Naive thymus-derived CD4-positive, alpha-beta T cell (primary cell): Measurements from ENCODE around the gene FAM98B. TPM values are rescaled to one million over a fixed set of nuclear protein-coding genes. Genes with fewer than 3 reads are reported as not detected.

Source experiments
- ATAC-seq: fragments of 150-1000 bp; cut with Tn5 transposase; 2 replicates; pipeline ENCODE4 v1.10.0; 2021; ENCODE audit warnings: mild to moderate bottlenecking, moderate library complexity
- CTCF ChIA-PET: fragments of 350-600 bp; sonication (Branson Sonifier 250); formaldehyde crosslinking; loops from one replicate; lab custom pipeline; 2021; ENCODE audit warnings: antibody characterized with exemption; lab: Charles Lee
- POLR2A ChIA-PET: fragments of 350-600 bp; sonication (Branson Sonifier 250); formaldehyde crosslinking; loops from one replicate; lab custom pipeline; 2021; ENCODE audit warnings: antibody characterized with exemption, inconsistent platforms; lab: Charles Lee
- DNase-seq, 9 donors: peaks; one replicate each; pipeline versions ENCODE4 v3.0.0 to v3.0.0-alpha.2; 2020 to 2022; ENCODE audit warnings: mixed read lengths in 1 of 9
- H3K27ac ChIP-seq: one replicate; pipeline ENCODE4 v1.7.0; 2013; ENCODE audit warnings: mild to moderate bottlenecking, low read depth, low read length, moderate library complexity
- H3K27me3 ChIP-seq, 2 donors: one replicate each; pipeline ENCODE4 v1.7.0; 2013; ENCODE audit warnings: low read length in 2 of 2, mild to moderate bottlenecking in 2 of 2, moderate library complexity in 2 of 2; ENCODE audit not compliant: control insufficient read depth in 2 of 2, insufficient read depth in 2 of 2
- H3K36me3 ChIP-seq, 3 experiments: 1 replicate in 2 of 3; 2 replicates in 1 of 3; pipeline ENCODE4 v1.7.0; 2013; ENCODE audit warnings: low read length in 3 of 3, mild to moderate bottlenecking in 3 of 3, moderate library complexity in 1 of 3; ENCODE audit not compliant: insufficient read depth in 3 of 3, control insufficient read depth in 2 of 3
- H3K4me1 ChIP-seq, 2 donors: one replicate each; pipeline ENCODE4 v1.7.0; 2013; ENCODE audit warnings: low read length in 2 of 2, mild to moderate bottlenecking in 2 of 2, moderate library complexity in 1 of 2; ENCODE audit not compliant: control insufficient read depth in 2 of 2, insufficient read depth in 2 of 2
- H3K4me3 ChIP-seq: 2 replicates; pipeline ENCODE4 v1.7.0; 2013; ENCODE audit warnings: mild to moderate bottlenecking, low read length
- H3K9me3 ChIP-seq, 3 experiments: 1 replicate in 2 of 3; 2 replicates in 1 of 3; pipeline ENCODE4 v1.7.0; 2013; ENCODE audit warnings: low read length in 3 of 3; ENCODE audit not compliant: control insufficient read depth in 2 of 3
- H3K27ac Mint-ChIP-seq, 9 donors: one replicate each; pipeline ENCODE4 v1.8.0; 2020 to 2022; ENCODE audit warnings: mixed read lengths in 9 of 9, mild to moderate bottlenecking in 8 of 9, moderate library complexity in 5 of 9, inconsistent platforms in 2 of 9
- H3K27me3 Mint-ChIP-seq, 5 donors: one replicate each; pipeline ENCODE4 v1.8.0; 2021 to 2022; ENCODE audit warnings: mixed read lengths in 5 of 5, mild to moderate bottlenecking in 1 of 5
- H3K36me3 Mint-ChIP-seq, 5 donors: one replicate each; pipeline ENCODE4 v1.8.0; 2020 to 2022; ENCODE audit warnings: mixed read lengths in 5 of 5, mild to moderate bottlenecking in 3 of 5, inconsistent platforms in 1 of 5
- H3K4me1 Mint-ChIP-seq, 7 donors: one replicate each; pipeline ENCODE4 v1.8.0; 2020 to 2022; ENCODE audit warnings: mixed read lengths in 7 of 7, mild to moderate bottlenecking in 3 of 7, inconsistent platforms in 1 of 7
- H3K4me3 Mint-ChIP-seq, 10 donors: one replicate each; pipeline ENCODE4 v1.8.0; 2020 to 2022; ENCODE audit warnings: mild to moderate bottlenecking in 10 of 10, mixed read lengths in 10 of 10, moderate library complexity in 6 of 10, inconsistent platforms in 2 of 10
- H3K9me3 Mint-ChIP-seq, 11 donors: one replicate each; pipeline ENCODE4 v1.8.0; 2020 to 2022; ENCODE audit warnings: mixed read lengths in 11 of 11, mild to moderate bottlenecking in 4 of 11, inconsistent platforms in 1 of 11, moderate library complexity in 1 of 11
- intact Hi-C, 2 donors: fragments of 100-400 bp; cut with micrococcal nuclease; formaldehyde crosslinking; loops; one replicate each; pipeline ENCODE4 v1.15.1; 2023
- polyA plus RNA-seq, 2 donors: library from polyadenylated mRNA; unstranded; fragments of 300-500 nt; fragmentation: Illumina TruSeq; gene quantifications; one replicate each; pipeline ENCODE4 v1.2.3, GENCODE V29; 2021
- total RNA-seq, 6 experiments: library from RNA in 5 of 6; stranded (reverse) in 5 of 6; gene quantifications; 1 replicate in 5 of 6; 2 replicates in 1 of 6; pipeline ENCODE4 v1.2.3 and lab custom pipeline; 2021 to 2026

Gene FAM98B
- total and polyA plus RNA-seq, 7 experiments from 2014 or later: 2.4 to 39.5 (median 26.4) TPM

- Mint-ChIP-seq H3K9me3 (peaks cover 0 to 7% (median 0%) of the 10 kb centered on the region in 11 donors), H3K4me1 (peaks cover 0 to 29% (median 0%) of the 10 kb centered on the region in 7 donors), H3K27ac (no peak overlapping the region), H3K27me3 (peaks cover 29 to 57% (median 40%) of the 10 kb centered on the region in 5 donors), H3K4me3 (no peak overlapping the region), H3K36me3 (peaks cover 0 to 9% (median 0%) of the 10 kb centered on the region in 5 donors)
- Histone ChIP-seq H3K27me3 (no peaks in the 10 kb centered on the region), H3K4me3 (no peak overlapping the region), H3K4me1 (no peaks in the 10 kb centered on the region), H3K27ac (no peak overlapping the region), H3K36me3 (no peaks in the 10 kb centered on the region), H3K9me3 (no peaks in the 10 kb centered on the region)
- intact Hi-C loops: no loop called here
- no peak for ATAC-seq
- no peak for DNase-seq
- ChIA-PET CTCF (no interaction called here), POLR2A (interaction anchor here (0.5 kb wide), 1 partner anchor 376 kb away, joined by 3 read pairs; no protein-coding TSS in a partner anchor)
These were observed 32.7 kb upstream of the FAM98B start for GRCh38 chr15:38421069-38421690.

GRCh38 chr15:38424101-38424552 is 29.8 kb upstream of the FAM98B start:
- DNase-seq (no peak), ATAC-seq (no peak)
- ChIA-PET POLR2A (no interaction called here), CTCF (no interaction called here)
- H3K36me3 Mint-ChIP-seq: peaks cover 0 to 9% (median 0%) of the 10 kb centered on the region in 5 donors
- Histone ChIP-seq H3K4me3 (no peak overlapping the region), H3K36me3 (no peaks in the 10 kb centered on the region), H3K27me3 (no peaks in the 10 kb centered on the region), H3K9me3 (no peaks in the 10 kb centered on the region), H3K27ac (no peak overlapping the region), H3K4me1 (no peaks in the 10 kb centered on the region)
- H3K9me3 Mint-ChIP-seq: peaks cover 0 to 6% (median 0%) of the 10 kb centered on the region in 11 donors
- H3K27me3 Mint-ChIP-seq: peaks cover 18 to 51% (median 25%) of the 10 kb centered on the region in 5 donors
- H3K4me3 Mint-ChIP-seq: peak overlapping the region in 1 of 10 donors; percentile 51
- H3K27ac Mint-ChIP-seq: peak overlapping the region in 1 of 9 donors; percentile 73
- intact Hi-C loops: no loop called here
- H3K4me1 Mint-ChIP-seq: peaks cover 0 to 29% (median 0%) of the 10 kb centered on the region in 7 donors

GRCh38 chr15:38425269-38425668 is 28.7 kb upstream of the FAM98B start:
- H3K36me3 Mint-ChIP-seq: peaks cover 0 to 9% (median 0%) of the 10 kb centered on the region in 5 donors
- Histone ChIP-seq H3K9me3 (no peaks in the 10 kb centered on the region), H3K27me3 (no peaks in the 10 kb centered on the region), H3K4me1 (no peaks in the 10 kb centered on the region), H3K27ac (no peak overlapping the region), H3K36me3 (no peaks in the 10 kb centered on the region), H3K4me3 (no peak overlapping the region)
- peak overlapping the region in 1 of 9 donors; percentile 15 for H3K27ac Mint-ChIP-seq
- POLR2A ChIA-PET: no interaction called here
- peaks cover 0 to 6% (median 0%) of the 10 kb centered on the region in 11 donors for H3K9me3 Mint-ChIP-seq
- H3K4me1 Mint-ChIP-seq: peaks cover 0 to 29% (median 0%) of the 10 kb centered on the region in 7 donors
- ATAC-seq (no peak), DNase-seq (no peak)
- peaks cover 15 to 52% (median 27%) of the 10 kb centered on the region in 5 donors for H3K27me3 Mint-ChIP-seq
- intact Hi-C loops: no loop called here
- CTCF ChIA-PET: no interaction called here
- no peak overlapping the region for H3K4me3 Mint-ChIP-seq

- ChIA-PET CTCF (interaction anchor here (1.1 kb wide), 1 partner anchor 272 kb away, joined by 3 read pairs; no protein-coding TSS in a partner anchor), POLR2A (no interaction called here)
- intact Hi-C loops: no loop called here
These were observed 26.5 kb upstream of the FAM98B start for GRCh38 chr15:38427380-38427779.

GRCh38 chr15:38430106-38430760 is 23.7 kb upstream of the FAM98B start:
- DNase-seq (no peak), ATAC-seq (no peak)
- no peak overlapping the region for H3K4me3 ChIP-seq
- no peaks in the 10 kb centered on the region for H3K36me3 ChIP-seq
- H3K27me3 Mint-ChIP-seq: peaks cover 4 to 60% (median 16%) of the 10 kb centered on the region in 5 donors
- ChIA-PET CTCF (interaction anchor here (2.0 kb wide), 1 partner anchor 10 kb away, joined by 9 read pairs; no protein-coding TSS in a partner anchor), POLR2A (no interaction called here)
- no peak overlapping the region for H3K27ac Mint-ChIP-seq
- H3K4me1 Mint-ChIP-seq: peaks cover 0 to 3% (median 0%) of the 10 kb centered on the region in 7 donors
- H3K27ac ChIP-seq: no peak overlapping the region
- H3K9me3 Mint-ChIP-seq: peaks cover 0 to 4% (median 0%) of the 10 kb centered on the region in 11 donors
- H3K36me3 Mint-ChIP-seq: peaks cover 0 to 6% (median 0%) of the 10 kb centered on the region in 5 donors
- no peak overlapping the region for H3K4me3 Mint-ChIP-seq
- H3K4me1 ChIP-seq: no peaks in the 10 kb centered on the region
- no peaks in the 10 kb centered on the region for H3K9me3 ChIP-seq
- no peaks in the 10 kb centered on the region for H3K27me3 ChIP-seq
- intact Hi-C loops: no loop called here

More at GRCh38 chr15:38427380-38427779, 26.5 kb upstream of the FAM98B start:
- Histone ChIP-seq H3K27ac (no peak overlapping the region), H3K36me3 (no peaks in the 10 kb centered on the region), H3K27me3 (no peaks in the 10 kb centered on the region), H3K9me3 (no peaks in the 10 kb centered on the region), H3K4me1 (no peaks in the 10 kb centered on the region), H3K4me3 (no peak overlapping the region)
- ATAC-seq (no peak), DNase-seq (no peak)
- Mint-ChIP-seq H3K27ac (no peak overlapping the region), H3K4me1 (peaks cover 0 to 23% (median 0%) of the 10 kb centered on the region in 7 donors), H3K9me3 (peaks cover 0 to 6% (median 0%) of the 10 kb centered on the region in 11 donors), H3K4me3 (no peak overlapping the region), H3K27me3 (peaks cover 12 to 55% (median 18%) of the 10 kb centered on the region in 5 donors), H3K36me3 (peaks cover 0 to 8% (median 0%) of the 10 kb centered on the region in 5 donors)

GRCh38 chr15:38436993-38437392 is 16.9 kb upstream of the FAM98B start:
- no peaks in the 10 kb centered on the region for H3K27me3 ChIP-seq
- H3K27ac ChIP-seq: no peak overlapping the region
- CTCF ChIA-PET: no interaction called here
- H3K4me1 ChIP-seq: no peaks in the 10 kb centered on the region
- H3K36me3 ChIP-seq: no peaks in the 10 kb centered on the region
- Mint-ChIP-seq H3K9me3 (peaks cover 0 to 20% (median 2%) of the 10 kb centered on the region in 11 donors), H3K27ac (no peak overlapping the region), H3K4me3 (no peak overlapping the region), H3K27me3 (peaks cover 18 to 70% (median 40%) of the 10 kb centered on the region in 5 donors), H3K4me1 (peaks cover 0 to 15% (median 6%) of the 10 kb centered on the region in 7 donors), H3K36me3 (peaks cover 0 to 6% (median 0%) of the 10 kb centered on the region in 5 donors)
- POLR2A ChIA-PET: no interaction called here
- intact Hi-C loops: no loop called here
- H3K9me3 ChIP-seq: no peaks in the 10 kb centered on the region
- no peak for ATAC-seq
- DNase-seq: no peak
- H3K4me3 ChIP-seq: no peak overlapping the region
